Cardiac muscle cell (in vitro differentiated cells and primary cell): ENCODE measurements around the gene TRIM41. TPM values are rescaled to one million over a fixed set of nuclear protein-coding genes. Genes with fewer than 3 reads are reported as not detected.

ENCODE experiments used
- DNase-seq, 2 donors: peaks; one replicate each; pipeline versions ENCODE4 v3.0.0 to v3.0.0-alpha.2; 2010 to 2017; ENCODE audit warnings: low read depth in 1 of 2, low spot score in 1 of 2
- H3K27ac ChIP-seq: fragments of 200-600 bp; sonication (generic); 2 replicates; pipeline ENCODE4 v1.5.1; 2016
- H3K27me3 ChIP-seq: fragments of 200-600 bp; sonication (generic); 2 replicates; pipeline ENCODE4 v1.6.0; 2016; ENCODE audit warnings: control low read depth
- H3K36me3 ChIP-seq: fragments of 200-600 bp; sonication (generic); 2 replicates; pipeline ENCODE4 v1.5.1; 2016; ENCODE audit warnings: control low read depth
- H3K4me1 ChIP-seq: fragments of 200-600 bp; sonication (generic); 2 replicates; pipeline ENCODE4 v1.8.1; 2017; ENCODE audit warnings: low read depth, mild to moderate bottlenecking, mixed run types
- H3K4me3 ChIP-seq: fragments of 200-600 bp; sonication (generic); 2 replicates; pipeline ENCODE4 v1.5.1; 2016; ENCODE audit warnings: mild to moderate bottlenecking
- H3K9me3 ChIP-seq: fragments of 200-600 bp; sonication (generic); 2 replicates; pipeline ENCODE4 v1.5.1; 2017; ENCODE audit warnings: low read depth, mild to moderate bottlenecking, control low read depth
- polyA plus RNA-seq: library from polyadenylated mRNA; unstranded; fragments of >200 nt; fragmentation: Nextera tagmentation; extraction: Ambion mirVana; gene quantifications from 2 replicates; pipeline ENCODE4 v1.2.1, GENCODE V29; 2016
- total RNA-seq: library from RNA; depleted of rRNA; stranded (reverse); fragments of >200 nt; gene quantifications from 2 replicates; pipeline ENCODE4 v1.2.3, GENCODE V29; 2016
- TF ChIP-seq, protein P1 (sequence below): IDR thresholded peaks from 2 replicates; pipeline ENCODE4 v1.5.1; 2012; ENCODE audit warnings: low read depth, mild to moderate bottlenecking, low read length

TRIM41 gene
- total and polyA plus RNA-seq, 2 experiments from 2014 or later, result 5.4 to 30.1 TPM

GRCh38 chr5:181245427-181246275 lies 22.6 kb downstream of the TRIM41 start:
- Histone ChIP-seq H3K9me3 (no peaks in the 10 kb centered on the region), H3K27ac (peak overlapping the region; percentile 92)
- TF ChIP-seq, protein P1, sequence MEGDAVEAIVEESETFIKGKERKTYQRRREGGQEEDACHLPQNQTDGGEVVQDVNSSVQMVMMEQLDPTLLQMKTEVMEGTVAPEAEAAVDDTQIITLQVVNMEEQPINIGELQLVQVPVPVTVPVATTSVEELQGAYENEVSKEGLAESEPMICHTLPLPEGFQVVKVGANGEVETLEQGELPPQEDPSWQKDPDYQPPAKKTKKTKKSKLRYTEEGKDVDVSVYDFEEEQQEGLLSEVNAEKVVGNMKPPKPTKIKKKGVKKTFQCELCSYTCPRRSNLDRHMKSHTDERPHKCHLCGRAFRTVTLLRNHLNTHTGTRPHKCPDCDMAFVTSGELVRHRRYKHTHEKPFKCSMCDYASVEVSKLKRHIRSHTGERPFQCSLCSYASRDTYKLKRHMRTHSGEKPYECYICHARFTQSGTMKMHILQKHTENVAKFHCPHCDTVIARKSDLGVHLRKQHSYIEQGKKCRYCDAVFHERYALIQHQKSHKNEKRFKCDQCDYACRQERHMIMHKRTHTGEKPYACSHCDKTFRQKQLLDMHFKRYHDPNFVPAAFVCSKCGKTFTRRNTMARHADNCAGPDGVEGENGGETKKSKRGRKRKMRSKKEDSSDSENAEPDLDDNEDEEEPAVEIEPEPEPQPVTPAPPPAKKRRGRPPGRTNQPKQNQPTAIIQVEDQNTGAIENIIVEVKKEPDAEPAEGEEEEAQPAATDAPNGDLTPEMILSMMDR, result no peak

DNA sequence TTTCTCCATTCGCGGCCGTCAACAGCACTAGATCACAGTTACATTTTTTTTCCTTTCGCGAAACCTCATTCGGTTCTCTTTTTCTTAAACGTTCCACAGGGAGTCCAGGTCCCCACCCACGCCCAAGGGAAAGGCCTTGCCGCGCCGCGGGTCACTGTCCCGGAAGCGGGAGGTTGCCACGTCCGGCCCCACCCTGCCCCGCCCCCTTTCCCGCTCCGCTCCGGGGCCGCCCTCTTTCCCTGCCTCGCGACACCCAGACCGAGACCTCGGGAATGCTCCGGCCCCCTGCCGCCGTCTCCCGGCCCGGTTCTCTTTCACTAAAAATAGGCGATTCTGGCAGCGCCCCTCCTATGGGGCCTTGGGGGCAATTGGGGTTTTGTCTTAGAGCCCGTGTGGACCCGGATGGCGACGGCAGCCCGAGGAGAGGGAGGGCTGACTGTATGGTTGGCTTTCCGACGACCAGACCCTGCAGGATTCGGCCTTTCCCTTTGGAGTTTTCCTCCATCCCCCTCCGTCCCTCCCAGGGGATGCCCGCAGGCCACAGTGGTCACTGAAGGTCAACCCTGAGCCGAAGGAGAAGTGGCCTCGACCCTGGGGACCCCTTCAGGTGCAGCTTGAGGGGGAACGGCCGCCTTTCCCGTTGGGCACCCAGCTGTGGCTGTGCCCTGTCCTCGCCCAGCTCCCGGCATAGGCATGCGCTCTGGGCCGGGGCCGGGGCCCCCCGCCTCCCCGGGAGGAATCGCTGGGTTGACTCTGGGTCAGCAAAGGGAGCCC lies 23.4 kb downstream of the TRIM41 start:
- TF ChIP-seq, protein P1, result peak; percentile 10
- Histone ChIP-seq H3K27ac (peak overlapping the region; percentile 92), H3K4me1 (peaks cover 35% of the 10 kb centered on the region), H3K36me3 (peaks cover 7% of the 10 kb centered on the region), H3K4me3 (peak overlapping the region; percentile 71), H3K9me3 (no peaks in the 10 kb centered on the region), H3K27me3 (no peaks in the 10 kb centered on the region)
- DNase-seq, result peak; percentile 86 to 89

More at GRCh38 chr5:181245427-181246275, 22.6 kb downstream of the TRIM41 start:
- no peaks in the 10 kb centered on the region for H3K27me3 ChIP-seq
- H3K4me1 ChIP-seq, result peaks cover 31% of the 10 kb centered on the region
- peak overlapping the region; percentile 71 for H3K4me3 ChIP-seq
- H3K36me3 ChIP-seq, result peaks cover 13% of the 10 kb centered on the region
- DNase-seq, result no peak

DNA sequence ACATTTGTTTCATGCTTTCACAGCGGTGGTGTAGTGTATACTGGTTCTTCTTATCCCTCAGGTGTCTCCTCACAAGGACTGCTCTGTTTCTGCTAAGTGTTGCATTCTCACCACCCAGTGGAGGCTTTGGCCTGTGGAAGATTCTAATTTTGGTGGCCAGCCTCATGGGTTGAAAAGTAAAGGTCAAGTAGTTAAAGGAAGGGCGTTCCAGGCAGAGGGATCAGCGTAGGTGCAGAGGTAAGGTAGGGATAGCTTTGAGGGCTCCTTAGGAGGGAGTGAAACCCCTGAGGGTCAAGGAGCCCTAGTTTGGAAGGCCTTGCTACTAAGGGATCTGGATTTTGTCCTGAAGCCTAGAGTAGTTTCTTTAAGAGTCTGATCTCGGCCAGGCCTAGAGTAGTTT lies 25.2 kb downstream of the TRIM41 start:
- Histone ChIP-seq H3K4me3 (peak overlapping the region; percentile 71), H3K36me3 (peaks cover under 1% of the 10 kb centered on the region), H3K27ac (peak overlapping the region; percentile 60), H3K9me3 (no peaks in the 10 kb centered on the region), H3K4me1 (peaks cover 25% of the 10 kb centered on the region), H3K27me3 (no peaks in the 10 kb centered on the region)
- TF ChIP-seq, protein P1, result no peak
- DNase-seq, result no peak

DNA sequence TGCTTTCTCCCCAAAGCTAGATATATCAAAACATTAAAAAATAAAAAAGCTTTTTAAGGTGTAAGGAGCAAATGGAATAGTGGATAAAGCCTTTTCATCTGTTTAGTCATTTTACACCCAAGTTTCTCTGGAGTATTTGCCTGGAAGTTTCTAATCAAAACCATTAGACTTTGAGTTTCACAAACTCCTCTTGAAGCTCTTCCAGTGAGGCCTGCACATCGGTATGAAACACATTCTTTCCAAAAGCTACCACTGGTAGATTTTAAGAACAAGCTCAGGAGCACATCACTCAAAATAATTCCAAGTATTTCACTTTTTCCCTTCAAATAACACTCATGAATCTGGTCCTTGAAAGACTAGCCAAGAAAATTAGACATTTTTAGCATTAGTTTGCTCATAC lies 32.2 kb downstream of the TRIM41 start:
- H3K36me3 ChIP-seq, result peaks cover 7% of the 10 kb centered on the region

DNA sequence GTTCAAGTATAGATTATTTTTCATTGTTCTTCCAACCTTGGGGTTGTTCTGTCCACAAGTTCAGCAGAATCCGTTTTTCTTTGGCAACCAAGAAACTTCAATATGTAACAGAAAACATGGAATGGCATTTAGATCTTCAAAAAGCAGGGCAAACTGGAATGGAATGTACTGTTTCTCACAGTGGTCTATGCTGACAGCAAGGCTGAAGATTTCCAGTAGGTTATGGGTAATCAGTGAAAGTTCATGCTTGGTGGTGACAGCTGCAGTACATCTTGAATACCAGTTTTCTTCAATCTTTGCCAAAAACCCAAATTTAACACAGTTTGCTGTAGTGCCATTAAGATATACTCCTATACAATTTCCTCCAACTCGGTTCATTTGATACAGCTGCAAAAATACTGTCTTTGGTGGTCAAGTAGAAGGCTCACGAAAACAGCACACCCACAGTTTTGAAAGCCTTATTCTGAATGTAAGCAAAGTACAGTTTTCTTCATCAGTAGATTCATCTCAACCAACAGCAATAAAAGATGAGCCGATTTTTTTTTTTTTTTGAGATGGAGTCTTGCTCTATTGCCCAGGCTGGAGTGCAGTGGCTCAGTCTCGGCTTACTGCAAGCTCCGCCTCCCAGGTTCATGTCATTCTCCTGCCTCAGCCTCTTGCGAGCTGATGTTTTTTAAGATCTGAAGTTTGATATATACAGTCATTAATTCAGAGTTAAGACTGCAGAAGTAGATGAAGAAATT lies 32.9 kb downstream of the TRIM41 start:
- H3K27ac ChIP-seq, result no peak overlapping the region

More for the DNA sequence above, 32.2 kb downstream of the TRIM41 start:
- Histone ChIP-seq H3K27me3 (no peaks in the 10 kb centered on the region), H3K4me3 (no peak overlapping the region), H3K4me1 (peaks cover 26% of the 10 kb centered on the region), H3K27ac (no peak overlapping the region), H3K9me3 (no peaks in the 10 kb centered on the region)
- TF ChIP-seq, protein P1, result no peak
- no peak for DNase-seq

More for the DNA sequence above, 32.9 kb downstream of the TRIM41 start:
- H3K27me3 ChIP-seq, result no peaks in the 10 kb centered on the region
- peak in 1 of 2 donors; percentile 54 for DNase-seq
- H3K9me3 ChIP-seq, result no peaks in the 10 kb centered on the region
- peaks cover 7% of the 10 kb centered on the region for H3K36me3 ChIP-seq
- H3K4me3 ChIP-seq, result no peak overlapping the region
- peaks cover 19% of the 10 kb centered on the region for H3K4me1 ChIP-seq
- TF ChIP-seq, protein P1, result no peak
